ENCODE measurements around the gene WNK2.
"Not testable (repeated sequence)": the region's sequence is repeated elsewhere in the genome, so short reads cannot be mapped to it uniquely, and the experiment has no call there.

The WNK2 gene

GRCh38 chr9:93308158-93308602 is 124.2 kb downstream of the WNK2 start:
- no peak for DNase-seq (ENCODE audit: low read depth)

GRCh38 chr9:93308676-93309075 is 124.7 kb downstream of the WNK2 start:
- no peak for DNase-seq (ENCODE audit: low read depth)

GRCh38 chr9:93309889-93310425 is 126.0 kb downstream of the WNK2 start:
- DNase-seq (ENCODE audit: low read depth): no peak

- DNase-seq (ENCODE audit: low read depth): no peak
Measured at GRCh38 chr9:93315118-93315517, 131.2 kb downstream of the WNK2 start.

- no peak for DNase-seq (ENCODE audit: low read depth)
Measured at GRCh38 chr9:93315960-93316359, 132.0 kb downstream of the WNK2 start.

- DNase-seq (ENCODE audit: low read depth): no peak
Measured at GRCh38 chr9:93316726-93317494, 133.0 kb downstream of the WNK2 start.

GRCh38 chr9:93317495-93318094 is 133.7 kb downstream of the WNK2 start:
- DNase-seq (ENCODE audit: low read depth): no peak

GRCh38 chr9:93318480-93318879 is 134.5 kb downstream of the WNK2 start:
- no peak for DNase-seq (ENCODE audit: low read depth)

- DNase-seq (ENCODE audit: low read depth): no peak
Measured at GRCh38 chr9:93319301-93319991, 135.5 kb downstream of the WNK2 start.

GRCh38 chr9:93319992-93320500 is 136.1 kb downstream of the WNK2 start:
- DNase-seq (ENCODE audit: low read depth): no peak

GRCh38 chr9:93320591-93321219 is 136.8 kb downstream of the WNK2 start:
- DNase-seq (ENCODE audit: low read depth): no peak

- no peak for DNase-seq (ENCODE audit: low read depth)
Measured at GRCh38 chr9:93321220-93321610, 137.3 kb downstream of the WNK2 start.

GRCh38 chr9:93323446-93323954 is 139.6 kb downstream of the WNK2 start:
- DNase-seq (ENCODE audit: low read depth): not testable (repeated sequence)

GRCh38 chr9:93324191-93324834 is 140.4 kb downstream of the WNK2 start:
- DNase-seq (ENCODE audit: low read depth): no peak

GRCh38 chr9:93325307-93326035 is 141.5 kb downstream of the WNK2 start:
- no peak for DNase-seq (ENCODE audit: low read depth)

GRCh38 chr9:93326056-93326455 is 142.1 kb downstream of the WNK2 start:
- DNase-seq (ENCODE audit: low read depth): no peak

GRCh38 chr9:93326654-93327053 is 142.7 kb downstream of the WNK2 start:
- DNase-seq (ENCODE audit: low read depth): no peak

- no peak for DNase-seq (ENCODE audit: low read depth)
Measured at GRCh38 chr9:93329629-93330280, 145.8 kb downstream of the WNK2 start.

GRCh38 chr9:93332317-93332716 is 148.4 kb downstream of the WNK2 start:
- DNase-seq (ENCODE audit: low read depth): no peak

GRCh38 chr9:93336720-93337119 is 152.8 kb downstream of the WNK2 start:
- DNase-seq (ENCODE audit: low read depth): no peak

All from activated T-helper 1 cell treated with Interleukin-2 at 50 U/mL for 16 hours (primary cell).